HEK293T (cell line): ENCODE results near the gene AMBP.

ENCODE experiments used
- BHLHE40 ChIP-seq: fragments of 450-650 bp; IDR thresholded peaks from 2 replicates; pipeline ENCODE4 v1.6.1; 2016; ENCODE audit warnings: mild to moderate bottlenecking, moderate library complexity, borderline replicate concordance
- FOXA1 ChIP-seq: fragments of 450-650 bp; IDR thresholded peaks from 2 replicates; pipeline ENCODE4 v1.6.1; 2016; ENCODE audit warnings: mild to moderate bottlenecking

GRCh38 chr9:114051281-114051680, 26.8 kb downstream of the AMBP start:
- TF ChIP-seq FOXA1: no peak
- TF ChIP-seq BHLHE40: no peak
